Measurements from ENCODE around the gene HMSD. TPM values are rescaled to one million over a fixed set of nuclear protein-coding genes. Genes with fewer than 3 reads are reported as not detected.

Gene HMSD
- total RNA-seq, 8 experiments from 2014 or later = 0.24 to 2.2 (median 0.70) TPM; not detected in 2

DNA sequence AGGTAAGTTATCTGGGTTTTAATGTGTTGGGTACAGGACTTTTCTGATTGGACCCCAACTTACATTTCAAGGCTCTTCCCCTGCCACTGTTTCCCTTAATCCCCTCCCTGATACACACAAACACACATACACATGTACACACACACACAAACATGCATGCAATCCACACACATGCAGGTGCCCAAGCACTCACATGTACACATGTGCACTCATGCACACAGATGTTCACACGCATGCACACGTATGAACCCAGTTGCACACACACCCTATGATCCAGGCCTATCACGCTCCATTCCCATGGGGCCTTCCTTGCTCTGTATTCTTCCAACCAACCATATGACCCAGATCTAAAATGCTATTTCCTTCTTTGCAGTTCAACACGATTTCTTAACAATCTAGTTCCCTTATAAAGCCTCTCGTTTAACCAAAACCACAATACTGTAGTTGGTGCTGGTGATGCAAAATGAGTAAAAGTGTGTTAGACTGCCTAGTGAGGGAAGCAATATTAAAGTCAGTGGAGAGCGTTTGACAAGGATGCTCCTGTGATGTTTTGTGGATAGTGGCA is 31.9 kb downstream of the HMSD start:
- in situ Hi-C loops (cut with MboI; ENCODE audit: low pct_unique_long_range_greater_than_20kb in 2 of 9, low sequenced_read_pairs in 9 of 9, unreplicated experiment in 9 of 9) = loop anchor here in 1 of 9 experiments (25.0 kb wide), 1 partner anchor 469 kb away; no protein-coding TSS in a partner anchor
- ATAC-seq (replicated peaks in 6 of 8) = no peak

DNA sequence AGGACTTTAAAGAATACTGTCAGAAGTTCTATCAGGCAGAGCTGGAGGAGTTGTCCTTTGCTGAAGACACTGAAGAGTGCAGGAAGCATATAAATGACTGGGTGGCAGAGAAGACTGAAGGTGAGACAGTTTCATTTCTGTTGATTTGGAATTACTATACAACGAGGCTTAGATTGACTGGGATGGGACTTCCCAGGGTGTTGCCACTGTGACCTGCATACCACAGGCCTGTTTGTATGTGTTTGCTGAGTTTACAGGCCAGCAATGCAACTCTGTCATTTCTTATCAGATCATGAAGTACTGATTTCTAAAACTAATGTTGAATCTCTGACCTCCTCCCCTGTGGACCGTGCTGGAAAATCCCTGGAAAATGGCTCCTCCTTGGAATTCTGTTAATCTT is 32.6 kb downstream of the HMSD start:
- in situ Hi-C loops (cut with MboI; ENCODE audit: low pct_unique_long_range_greater_than_20kb in 2 of 9, low sequenced_read_pairs in 9 of 9, unreplicated experiment in 9 of 9) = loop anchor here in 1 of 9 experiments (25.0 kb wide), 1 partner anchor 469 kb away; no protein-coding TSS in a partner anchor
- Histone ChIP-seq H3K4me3 (no peak overlapping the region), H3K27ac (no peak overlapping the region), H3K4me1 (replicated peaks in 1 of 2) (no peaks in the 10 kb centered on the region)
- WGBS, 10 experiments = 50 to 100% (median 66%) methylated on average over 1 to 2 of the region's 2 CpGs; no CpG with 5 or more reads in 2 of the 10 experiments
- ATAC-seq (replicated peaks in 6 of 8) = no peak

More for the DNA sequence above, 31.9 kb downstream of the HMSD start:
- Histone ChIP-seq H3K4me3 (no peak overlapping the region), H3K4me1 (replicated peaks in 1 of 2) (no peaks in the 10 kb centered on the region), H3K27ac (no peak overlapping the region)
- 84 to 100% (median 91%) methylated on average over 1 to 5 of the region's 6 CpGs; no CpG with 5 or more reads in 4 of the 10 experiments for WGBS, 10 experiments

DNA sequence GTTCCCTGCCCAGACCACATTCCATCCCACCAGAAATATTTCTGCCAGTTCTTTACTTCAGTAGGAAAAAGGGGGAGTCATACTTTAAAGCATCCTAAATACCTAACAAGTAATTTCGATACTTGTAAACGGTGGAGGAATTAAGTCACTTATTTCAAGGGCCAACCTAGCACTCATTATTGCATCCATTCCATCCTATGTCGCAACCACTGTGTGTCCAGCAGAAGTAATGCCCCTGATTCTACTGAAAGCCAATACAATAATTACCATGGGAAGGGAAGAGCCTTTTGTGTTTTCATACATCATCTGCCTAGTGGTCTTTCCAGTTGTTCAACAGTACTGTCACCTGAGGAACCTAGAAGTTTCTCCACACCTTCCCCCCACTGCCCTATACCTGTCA is 33.3 kb downstream of the HMSD start:
- no peak for ATAC-seq (replicated peaks in 6 of 8)
- in situ Hi-C loops (cut with MboI; ENCODE audit: low pct_unique_long_range_greater_than_20kb in 2 of 9, low sequenced_read_pairs in 9 of 9, unreplicated experiment in 9 of 9) = loop anchor here in 1 of 9 experiments (25.0 kb wide), 1 partner anchor 470 kb away; no protein-coding TSS in a partner anchor

DNA sequence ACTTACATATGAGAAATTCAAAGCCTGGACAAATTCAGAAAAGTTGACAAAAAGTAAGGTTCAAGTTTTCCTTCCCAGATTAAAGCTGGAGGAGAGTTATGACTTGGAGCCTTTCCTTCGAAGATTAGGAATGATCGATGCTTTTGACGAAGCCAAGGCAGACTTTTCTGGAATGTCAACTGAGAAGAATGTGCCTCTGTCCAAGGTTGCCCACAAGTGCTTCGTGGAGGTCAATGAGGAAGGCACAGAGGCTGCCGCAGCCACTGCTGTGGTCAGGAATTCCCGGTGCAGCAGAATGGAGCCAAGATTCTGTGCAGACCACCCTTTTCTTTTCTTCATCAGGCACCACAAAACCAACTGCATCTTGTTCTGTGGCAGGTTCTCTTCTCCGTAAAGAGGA is 37.8 kb downstream of the HMSD start:
- H3K4me1 ChIP-seq (replicated peaks in 1 of 2) = no peaks in the 10 kb centered on the region
- H3K27ac ChIP-seq = no peak overlapping the region
- no peak overlapping the region for H3K4me3 ChIP-seq
- ATAC-seq (replicated peaks in 6 of 8) = no peak
- in situ Hi-C loops (cut with MboI; ENCODE audit: low pct_unique_long_range_greater_than_20kb in 2 of 9, low sequenced_read_pairs in 9 of 9, unreplicated experiment in 9 of 9) = loop anchor here in 1 of 9 experiments (25.0 kb wide), 1 partner anchor 475 kb away; no protein-coding TSS in a partner anchor
- WGBS, 10 experiments = 88 to 100% (median 93%) methylated on average over 2 to 7 of the region's 7 CpGs

More for the DNA sequence above, 33.3 kb downstream of the HMSD start:
- Histone ChIP-seq H3K4me1 (replicated peaks in 1 of 2) (no peaks in the 10 kb centered on the region), H3K4me3 (no peak overlapping the region), H3K27ac (no peak overlapping the region)
- WGBS, 10 experiments = 61 to 100% (median 94%) methylated on average over 2 to 3 of the region's 3 CpGs; no CpG with 5 or more reads in 1 of the 10 experiments

DNA sequence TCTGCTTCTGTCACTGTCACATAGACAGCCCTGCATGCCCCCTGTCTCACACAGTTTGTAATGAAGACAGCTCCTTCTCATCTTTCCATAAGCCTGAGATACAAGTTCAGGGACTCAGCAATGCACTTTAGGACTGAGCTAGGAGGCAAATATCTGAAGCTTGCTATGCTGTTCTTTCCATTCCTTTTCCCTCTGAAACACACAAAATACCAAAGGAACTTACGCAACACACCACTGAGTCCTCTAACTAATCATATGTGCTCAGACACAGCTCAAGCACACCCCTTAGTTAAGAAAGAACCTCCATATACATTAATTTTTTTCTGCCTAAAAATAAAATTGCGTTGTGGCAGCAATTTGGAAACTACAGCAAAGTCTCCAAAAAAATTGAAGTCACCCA is 38.6 kb downstream of the HMSD start:
- no peaks in the 10 kb centered on the region for H3K4me1 ChIP-seq (replicated peaks in 1 of 2)
- no peak overlapping the region for H3K27ac ChIP-seq
- no peak overlapping the region for H3K4me3 ChIP-seq
- 53 to 96% (median 82%) methylated on average over 1 to 2 of the region's 2 CpGs; no CpG with 5 or more reads in 3 of the 10 experiments for WGBS, 10 experiments
- ATAC-seq (replicated peaks in 6 of 8) = no peak
- in situ Hi-C loops (cut with MboI; ENCODE audit: low pct_unique_long_range_greater_than_20kb in 2 of 9, low sequenced_read_pairs in 9 of 9, unreplicated experiment in 9 of 9) = loop anchor here in 1 of 9 experiments (25.0 kb wide), 1 partner anchor 475 kb away; no protein-coding TSS in a partner anchor

DNA sequence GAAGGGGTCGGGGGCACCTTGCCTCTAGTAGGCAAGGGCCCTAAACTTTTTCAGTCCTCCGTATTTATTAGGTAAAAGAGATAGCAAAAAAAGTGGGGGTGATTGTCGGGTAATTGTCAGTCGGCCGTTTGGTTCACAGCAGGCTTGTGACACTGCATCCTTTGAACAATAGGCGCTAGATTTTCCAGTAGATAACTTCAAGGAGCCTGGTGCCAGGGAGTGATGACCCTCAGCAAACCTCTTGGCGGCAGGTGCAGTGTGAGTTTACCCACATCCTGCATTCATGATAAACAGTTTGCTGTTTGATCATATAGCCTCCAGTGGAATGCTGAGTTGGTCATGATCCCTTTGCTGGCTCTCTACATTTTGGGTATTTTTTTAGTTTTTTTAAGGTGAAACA is 43.6 kb downstream of the HMSD start:
- 75 to 98% (median 86%) methylated on average over 2 to 7 of the region's 7 CpGs for WGBS, 10 experiments
- in situ Hi-C loops (cut with MboI; ENCODE audit: low pct_unique_long_range_greater_than_20kb in 2 of 9, low sequenced_read_pairs in 9 of 9, unreplicated experiment in 9 of 9) = loop anchor here in 1 of 9 experiments (25.0 kb wide), 1 partner anchor 480 kb away; no protein-coding TSS in a partner anchor

DNA sequence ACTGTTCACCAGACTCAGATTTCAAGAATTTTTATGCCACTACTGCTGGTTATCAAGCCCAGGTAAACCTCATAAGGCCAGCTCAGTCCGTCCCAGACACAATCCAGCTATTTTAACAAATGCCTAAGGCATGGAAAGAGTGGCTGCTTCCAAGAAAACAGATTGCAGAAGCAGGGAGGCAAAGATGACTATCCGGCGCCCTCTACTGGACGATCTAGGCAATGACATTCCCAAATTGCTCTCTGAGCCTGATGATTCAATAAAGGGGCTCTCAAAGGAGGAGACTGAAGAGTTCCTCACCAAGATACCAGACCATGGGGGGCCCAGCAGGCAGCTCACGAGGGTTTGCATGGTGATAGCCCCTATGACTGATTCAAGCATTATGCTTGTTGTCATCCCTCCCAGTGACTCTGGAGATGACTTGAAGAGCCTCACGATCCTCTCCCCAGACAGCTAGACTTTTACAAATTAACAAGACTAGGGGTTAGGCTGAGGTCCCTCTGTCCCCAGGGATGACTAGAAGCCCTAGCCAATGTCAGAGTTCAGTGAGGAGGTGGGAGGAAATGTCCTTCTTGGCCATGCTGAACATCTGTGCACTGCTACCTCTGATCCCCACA is 45.8 kb downstream of the HMSD start:
- Histone ChIP-seq H3K4me3 (no peak overlapping the region), H3K4me1 (replicated peaks in 1 of 2) (no peaks in the 10 kb centered on the region), H3K27ac (no peak overlapping the region)
- WGBS, 10 experiments = 0 to 80% (median 30%) methylated on average over 1 to 5 of the region's 6 CpGs; no CpG with 5 or more reads in 5 of the 10 experiments
- in situ Hi-C loops (cut with MboI; ENCODE audit: low pct_unique_long_range_greater_than_20kb in 2 of 9, low sequenced_read_pairs in 9 of 9, unreplicated experiment in 9 of 9) = loop anchor here in 1 of 9 experiments (25.0 kb wide), 1 partner anchor 483 kb away; no protein-coding TSS in a partner anchor
- ATAC-seq (replicated peaks in 6 of 8) = peak in 3 of 8 experiments; percentile 80 to 89 (median 82)

More for the DNA sequence above, 43.6 kb downstream of the HMSD start:
- Histone ChIP-seq H3K4me1 (replicated peaks in 1 of 2) (no peaks in the 10 kb centered on the region), H3K4me3 (no peak overlapping the region), H3K27ac (no peak overlapping the region)
- ATAC-seq (replicated peaks in 6 of 8) = no peak

DNA sequence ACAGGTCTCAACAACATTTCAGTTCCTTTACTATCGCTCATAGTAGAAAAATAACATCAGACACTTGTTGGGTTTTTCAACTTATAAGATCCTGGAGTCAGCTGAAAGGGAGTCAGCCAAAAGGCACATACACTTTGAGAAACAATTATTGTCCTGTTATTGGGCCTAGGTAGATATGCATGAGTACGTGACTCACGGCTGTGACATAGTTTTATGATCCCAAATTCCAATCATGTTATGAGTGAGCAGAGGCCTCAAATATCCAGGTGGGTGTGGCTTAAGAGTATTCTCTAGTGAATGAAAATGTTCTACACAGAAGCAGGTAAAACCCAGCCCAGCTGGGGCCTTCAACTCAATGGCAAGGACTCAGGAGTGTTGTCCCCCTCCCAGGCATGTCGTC is 47.9 kb downstream of the HMSD start:
- peak in 1 of 8 experiments; percentile 28 for ATAC-seq (replicated peaks in 6 of 8)
- in situ Hi-C loops (cut with MboI; ENCODE audit: low pct_unique_long_range_greater_than_20kb in 2 of 9, low sequenced_read_pairs in 9 of 9, unreplicated experiment in 9 of 9) = loop anchor here in 1 of 9 experiments (25.0 kb wide), 1 partner anchor 485 kb away; no protein-coding TSS in a partner anchor
- no peak overlapping the region for H3K27ac ChIP-seq
- H3K4me3 ChIP-seq = no peak overlapping the region
- WGBS, 10 experiments = 17 to 100% (median 81%) methylated on average over 1 to 4 of the region's 4 CpGs; no CpG with 5 or more reads in 1 of the 10 experiments
- no peaks in the 10 kb centered on the region for H3K4me1 ChIP-seq (replicated peaks in 1 of 2)

DNA sequence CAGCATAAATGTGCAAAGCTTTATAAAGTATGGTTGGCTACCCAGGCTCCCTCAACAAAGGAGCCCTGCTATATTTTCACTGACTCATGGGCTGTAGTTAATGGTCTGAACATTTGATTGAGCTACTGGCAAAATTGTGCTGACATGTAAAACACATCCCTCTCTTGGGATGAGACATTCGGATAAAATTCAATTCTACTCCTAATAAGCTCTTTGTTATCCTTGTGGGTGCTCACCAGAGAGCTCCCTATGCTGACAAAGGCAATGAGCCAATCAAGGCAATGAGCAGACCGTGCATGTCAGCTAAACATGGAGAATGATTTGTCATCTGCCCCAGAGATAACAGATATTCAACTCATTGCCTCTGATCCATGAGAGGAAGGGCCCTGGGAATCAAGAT is 48.5 kb downstream of the HMSD start:
- Histone ChIP-seq H3K4me1 (replicated peaks in 1 of 2) (no peaks in the 10 kb centered on the region), H3K27ac (no peak overlapping the region), H3K4me3 (no peak overlapping the region)
- 17 to 100% (median 81%) methylated on average over 1 to 2 of the region's 2 CpGs; no CpG with 5 or more reads in 2 of the 10 experiments for WGBS, 10 experiments
- no peak for ATAC-seq (replicated peaks in 6 of 8)
- in situ Hi-C loops (cut with MboI; ENCODE audit: low pct_unique_long_range_greater_than_20kb in 2 of 9, low sequenced_read_pairs in 9 of 9, unreplicated experiment in 9 of 9) = loop anchor here in 1 of 9 experiments (25.0 kb wide), 1 partner anchor 485 kb away; no protein-coding TSS in a partner anchor

DNA sequence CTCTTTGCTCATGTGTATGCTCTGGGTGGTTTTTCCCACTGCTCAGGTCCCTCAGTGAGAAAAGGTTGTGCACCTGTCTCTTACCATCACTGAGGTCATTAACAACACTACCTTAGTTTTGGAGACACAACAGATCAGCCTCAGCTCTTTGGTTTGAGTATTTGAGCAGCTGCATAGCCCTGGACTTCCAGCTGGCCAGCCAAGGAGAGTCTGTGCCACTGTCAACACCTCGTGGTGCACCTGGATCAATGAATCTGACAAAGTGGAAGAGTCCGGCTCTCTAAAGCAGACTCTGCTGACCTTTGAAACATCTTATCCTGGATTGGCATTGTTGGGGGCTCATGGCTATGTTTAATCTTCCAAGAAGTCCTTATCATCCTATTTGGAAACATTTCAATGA is 50.8 kb downstream of the HMSD start:
- in situ Hi-C loops (cut with MboI; ENCODE audit: low pct_unique_long_range_greater_than_20kb in 2 of 9, low sequenced_read_pairs in 9 of 9, unreplicated experiment in 9 of 9) = loop anchor here in 1 of 9 experiments (25.0 kb wide), 1 partner anchor 488 kb away; no protein-coding TSS in a partner anchor
- ATAC-seq (replicated peaks in 6 of 8) = no peak
- Histone ChIP-seq H3K4me1 (replicated peaks in 1 of 2) (no peaks in the 10 kb centered on the region), H3K4me3 (no peak overlapping the region), H3K27ac (no peak overlapping the region)
- whole genome bisulfite sequencing, 10 experiments = 50 to 83% (median 80%) methylated on average over 1 to 2 of the region's 2 CpGs; no CpG with 5 or more reads in 4 of the 10 experiments

DNA sequence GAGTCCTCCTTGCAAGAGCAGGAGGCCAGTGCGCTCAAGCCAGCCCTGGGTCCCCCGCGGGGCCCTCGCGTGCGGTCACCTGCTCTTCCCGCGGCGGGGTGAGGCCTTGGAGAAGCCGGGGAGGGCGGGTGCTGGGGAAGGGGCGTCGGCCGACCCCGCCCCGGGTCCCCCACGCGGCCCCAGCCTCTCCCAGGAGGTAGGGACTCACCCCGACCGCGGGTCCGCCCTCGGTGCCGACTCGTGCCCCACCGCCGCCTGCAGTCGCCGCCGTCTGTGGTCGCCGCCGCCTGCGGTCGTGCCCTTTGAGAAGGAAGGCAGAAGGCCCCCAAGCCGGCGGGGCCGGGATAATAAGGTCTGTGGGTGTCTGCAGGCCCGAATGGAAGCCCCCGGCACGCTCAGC is 53.5 kb downstream of the HMSD start:
- in situ Hi-C loops (cut with MboI; ENCODE audit: low pct_unique_long_range_greater_than_20kb in 2 of 9, low sequenced_read_pairs in 9 of 9, unreplicated experiment in 9 of 9) = no loop called here
- Histone ChIP-seq H3K4me3 (no peak overlapping the region), H3K27ac (no peak overlapping the region), H3K4me1 (replicated peaks in 1 of 2) (no peaks in the 10 kb centered on the region)
- 40 to 100% (median 95%) methylated on average over 1 to 3 of the region's 41 CpGs; no CpG with 5 or more reads in 6 of the 10 experiments for WGBS, 10 experiments
- ATAC-seq (replicated peaks in 6 of 8) = no peak

DNA sequence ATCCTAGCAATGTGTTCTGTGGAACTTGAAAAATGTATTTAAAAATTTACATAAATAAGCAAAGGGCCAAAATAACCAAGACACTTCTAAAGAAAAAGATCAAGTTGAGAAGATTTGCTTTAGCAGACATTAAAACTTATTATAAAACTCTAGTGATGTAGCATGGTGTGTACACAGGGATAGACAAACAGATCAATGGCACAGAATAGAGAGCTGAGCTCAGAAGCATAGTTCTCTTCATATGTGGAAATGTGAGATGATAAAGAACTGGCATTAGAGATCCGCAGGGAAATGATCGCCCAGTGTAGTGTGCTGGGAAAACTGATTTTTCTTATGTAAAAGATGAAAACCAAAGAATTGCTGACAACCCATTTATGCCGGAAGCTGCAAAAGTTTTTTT is 60.2 kb downstream of the HMSD start:
- 66 to 100% (median 92%) methylated on average over 1 to 3 of the region's 3 CpGs for WGBS, 10 experiments
- Histone ChIP-seq H3K27ac (no peak overlapping the region), H3K4me3 (no peak overlapping the region), H3K4me1 (replicated peaks in 1 of 2) (no peaks in the 10 kb centered on the region)
- ATAC-seq (replicated peaks in 6 of 8) = no peak
- in situ Hi-C loops (cut with MboI; ENCODE audit: low pct_unique_long_range_greater_than_20kb in 2 of 9, low sequenced_read_pairs in 9 of 9, unreplicated experiment in 9 of 9) = no loop called here

All from motor neuron (in vitro differentiated cells).